Fibroblast of the aortic adventitia (primary cell): ENCODE measurements around the gene CCDC91. TPM values are rescaled to one million over a fixed set of nuclear protein-coding genes. Genes with fewer than 3 reads are reported as not detected.

Experiments used
- DNase-seq: peaks from one replicate; pipeline ENCODE4 v3.0.0-alpha.2; 2010; ENCODE audit warnings: low read depth
- H3K4me3 ChIP-seq: 2 replicates; pipeline ENCODE4 v1.5.1; 2011; ENCODE audit warnings: low read depth, mild to moderate bottlenecking, control low read depth, low read length, moderate library complexity
- CTCF ChIP-seq: IDR thresholded peaks from 2 replicates; pipeline ENCODE4 v1.5.1; 2011; ENCODE audit warnings: mild to moderate bottlenecking, low read length, control low read depth, inconsistent platforms; ENCODE audit not compliant: insufficient read depth
- total RNA-seq: library from RNA; depleted of rRNA; stranded (reverse); fragments of >200 nt; gene quantifications from 2 replicates; pipeline ENCODE4 v1.2.3, GENCODE V29; 2012; ENCODE audit warnings: low replicate concordance

Gene CCDC91
- total RNA-seq, 1 donor, result 37.4 TPM

- no peak overlapping the region for H3K4me3 ChIP-seq
- DNase-seq, result no peak
- no peak for TF ChIP-seq CTCF
These were observed 12.4 kb upstream of the CCDC91 start for GRCh38 chr12:28177905-28178304.

- no peak for TF ChIP-seq CTCF
- no peak overlapping the region for H3K4me3 ChIP-seq
- no peak for DNase-seq
These were observed 11.5 kb upstream of the CCDC91 start for GRCh38 chr12:28178775-28179174.

- DNase-seq, result peak; percentile 34
- TF ChIP-seq CTCF, result no peak
- no peak overlapping the region for H3K4me3 ChIP-seq
These were observed 9.5 kb upstream of the CCDC91 start for GRCh38 chr12:28180786-28181185.

GRCh38 chr12:28184375-28184774, 5.9 kb upstream of the CCDC91 start:
- no peak overlapping the region for H3K4me3 ChIP-seq
- TF ChIP-seq CTCF, result no peak
- no peak for DNase-seq

- no peak for TF ChIP-seq CTCF
- DNase-seq, result no peak
- no peak overlapping the region for H3K4me3 ChIP-seq
These were observed 3.8 kb upstream of the CCDC91 start for GRCh38 chr12:28186500-28186899.

- peak overlapping the region; percentile 86 for H3K4me3 ChIP-seq
- TF ChIP-seq CTCF, result no peak
- DNase-seq, result no peak
These were observed 404 bp upstream of the CCDC91 start for GRCh38 chr12:28189784-28190320.
